ENCODE data around the gene SORCS1.

GRCh38 chr10:106713846-106714245, 450.7 kb downstream of the SORCS1 start:
- TF ChIP-seq, protein P1, sequence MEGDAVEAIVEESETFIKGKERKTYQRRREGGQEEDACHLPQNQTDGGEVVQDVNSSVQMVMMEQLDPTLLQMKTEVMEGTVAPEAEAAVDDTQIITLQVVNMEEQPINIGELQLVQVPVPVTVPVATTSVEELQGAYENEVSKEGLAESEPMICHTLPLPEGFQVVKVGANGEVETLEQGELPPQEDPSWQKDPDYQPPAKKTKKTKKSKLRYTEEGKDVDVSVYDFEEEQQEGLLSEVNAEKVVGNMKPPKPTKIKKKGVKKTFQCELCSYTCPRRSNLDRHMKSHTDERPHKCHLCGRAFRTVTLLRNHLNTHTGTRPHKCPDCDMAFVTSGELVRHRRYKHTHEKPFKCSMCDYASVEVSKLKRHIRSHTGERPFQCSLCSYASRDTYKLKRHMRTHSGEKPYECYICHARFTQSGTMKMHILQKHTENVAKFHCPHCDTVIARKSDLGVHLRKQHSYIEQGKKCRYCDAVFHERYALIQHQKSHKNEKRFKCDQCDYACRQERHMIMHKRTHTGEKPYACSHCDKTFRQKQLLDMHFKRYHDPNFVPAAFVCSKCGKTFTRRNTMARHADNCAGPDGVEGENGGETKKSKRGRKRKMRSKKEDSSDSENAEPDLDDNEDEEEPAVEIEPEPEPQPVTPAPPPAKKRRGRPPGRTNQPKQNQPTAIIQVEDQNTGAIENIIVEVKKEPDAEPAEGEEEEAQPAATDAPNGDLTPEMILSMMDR (IDR thresholded peaks at IDR 0.05), result no peak
- no peak for TF ChIP-seq ZFX (IDR thresholded peaks at IDR 0.05; ENCODE audit: borderline replicate concordance)
